Embryonic facial prominence (tissue), 1 donor: ENCODE results near the gene TMEM131.

ENCODE experiments used
- DNase-seq: peaks from one replicate; pipeline ENCODE4 v3.0.0-alpha.2; 2016; ENCODE audit errors: extremely low spot score

Gene TMEM131

GRCh38 chr2:98020516-98020915 is 24.8 kb upstream of the TMEM131 start:
- no peak for DNase-seq

GRCh38 chr2:98016908-98017670 is 21.3 kb upstream of the TMEM131 start:
- DNase-seq = no peak

- no peak for DNase-seq
Observed at GRCh38 chr2:98015671-98016070, 19.9 kb upstream of the TMEM131 start.

GRCh38 chr2:98014379-98014778 is 18.6 kb upstream of the TMEM131 start:
- DNase-seq = no peak

DNA sequence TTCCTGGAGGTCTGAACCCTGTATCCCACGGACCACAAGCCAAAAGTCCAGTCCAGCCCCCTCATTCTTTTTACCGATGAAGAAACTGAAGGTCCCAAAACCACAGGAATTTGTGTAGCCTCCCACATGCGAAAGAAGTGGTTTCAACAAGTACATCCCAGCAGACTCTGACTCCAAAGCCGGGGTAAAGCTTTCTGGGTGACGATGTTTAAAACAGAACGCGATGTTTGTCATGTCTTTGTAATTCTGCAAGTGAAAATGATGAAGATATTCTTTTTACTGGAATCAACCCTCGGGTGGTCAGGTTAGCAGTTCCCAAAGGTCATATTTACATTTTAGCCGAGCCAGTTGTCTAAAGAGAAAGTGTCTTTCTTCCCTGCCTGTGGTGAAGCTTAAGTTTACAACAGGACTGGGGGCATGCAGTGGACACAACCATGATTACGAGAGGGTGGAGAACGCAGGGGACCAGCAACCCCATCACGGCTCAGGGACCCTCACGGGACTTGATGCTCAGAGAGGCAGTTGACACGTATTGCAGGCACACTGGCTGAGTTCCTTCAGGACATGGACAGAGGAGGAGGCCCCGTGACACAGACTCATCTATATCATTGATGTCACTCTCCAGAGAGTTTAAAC is 17.8 kb upstream of the TMEM131 start:
- DNase-seq = no peak

- no peak for DNase-seq
Observed at GRCh38 chr2:98012561-98012991, 16.8 kb upstream of the TMEM131 start.

- no peak for DNase-seq
Observed at GRCh38 chr2:98009887-98010760, 14.4 kb upstream of the TMEM131 start.

DNA sequence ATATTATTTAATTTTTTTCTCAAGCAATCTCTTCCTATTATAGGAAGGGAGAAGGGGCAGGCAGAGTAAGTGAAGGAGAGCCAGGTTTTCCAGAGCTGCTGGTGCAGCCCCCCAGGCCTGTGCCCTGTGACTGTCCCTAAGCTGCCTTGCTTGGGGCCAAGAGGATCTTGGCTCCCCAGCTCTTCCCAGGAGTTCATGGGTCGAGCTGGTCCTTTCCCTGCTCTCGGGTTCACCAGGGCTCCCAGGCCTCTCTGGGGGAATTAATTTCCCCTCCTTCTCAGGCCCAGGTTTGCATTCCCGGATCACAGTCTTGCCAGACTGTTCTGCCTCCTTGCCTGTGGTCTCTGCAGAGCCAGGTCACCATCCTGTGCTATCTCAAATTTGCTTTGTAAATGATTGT is 12.7 kb upstream of the TMEM131 start:
- DNase-seq = no peak

GRCh38 chr2:98006378-98006777 is 10.6 kb upstream of the TMEM131 start:
- DNase-seq = no peak

DNA sequence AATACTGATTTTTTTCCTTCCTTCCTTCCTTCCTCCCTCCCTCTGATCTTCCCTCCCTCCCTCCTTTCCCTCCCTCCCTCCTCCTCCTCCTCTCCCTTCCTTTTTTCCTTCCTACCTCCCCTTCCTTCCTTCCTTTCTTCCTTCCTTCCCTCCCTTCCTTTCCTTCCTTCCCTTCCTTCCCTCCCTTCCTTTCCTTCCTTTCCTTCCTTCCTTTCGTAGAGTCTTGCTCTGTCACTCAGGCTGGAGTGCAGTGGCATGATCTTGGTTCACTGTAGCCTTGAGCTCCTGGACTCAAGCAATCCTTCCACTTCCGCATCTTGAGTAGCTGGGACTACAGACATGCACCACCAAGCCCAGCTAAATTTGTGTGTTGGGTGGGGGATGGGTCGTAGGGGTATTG is 8.9 kb upstream of the TMEM131 start:
- DNase-seq = no peak

DNA sequence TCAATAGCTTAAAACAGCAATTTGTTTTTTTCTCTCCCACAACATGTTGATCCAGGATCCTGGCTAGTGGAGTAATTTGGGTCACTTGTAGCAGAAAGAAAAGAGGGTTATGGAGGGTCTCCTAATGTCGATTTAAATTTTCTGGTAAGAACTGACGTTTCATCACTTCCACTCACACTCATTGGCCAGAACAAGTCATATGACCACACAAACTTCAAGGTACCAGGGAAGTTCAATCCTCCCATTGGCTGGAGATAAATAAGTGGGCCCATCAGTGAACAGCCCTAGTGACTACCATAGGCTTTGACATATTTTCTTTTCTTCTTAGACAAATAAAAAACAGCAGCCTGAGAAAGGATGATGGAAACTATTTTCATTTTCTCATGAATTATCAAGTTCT is 8.3 kb upstream of the TMEM131 start:
- no peak for DNase-seq

DNA sequence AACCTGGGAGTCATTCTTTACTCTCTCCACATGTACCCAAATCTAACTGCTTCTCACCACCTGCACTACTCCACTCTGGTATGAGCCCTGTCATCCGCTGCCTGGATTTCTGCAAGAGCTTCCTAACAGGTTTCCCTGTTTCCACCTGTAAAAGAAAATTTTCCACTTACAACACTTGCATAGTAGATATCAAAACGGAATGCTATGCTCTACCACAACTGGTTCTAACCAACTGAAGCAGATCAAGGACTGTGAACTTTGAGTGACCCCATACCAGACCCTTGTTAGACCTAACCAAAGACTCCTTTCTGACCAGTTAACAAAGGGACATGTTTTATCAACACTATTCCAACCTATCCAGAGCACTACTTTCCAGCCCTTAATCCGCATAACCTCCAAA is 3.8 kb upstream of the TMEM131 start:
- no peak for DNase-seq

DNA sequence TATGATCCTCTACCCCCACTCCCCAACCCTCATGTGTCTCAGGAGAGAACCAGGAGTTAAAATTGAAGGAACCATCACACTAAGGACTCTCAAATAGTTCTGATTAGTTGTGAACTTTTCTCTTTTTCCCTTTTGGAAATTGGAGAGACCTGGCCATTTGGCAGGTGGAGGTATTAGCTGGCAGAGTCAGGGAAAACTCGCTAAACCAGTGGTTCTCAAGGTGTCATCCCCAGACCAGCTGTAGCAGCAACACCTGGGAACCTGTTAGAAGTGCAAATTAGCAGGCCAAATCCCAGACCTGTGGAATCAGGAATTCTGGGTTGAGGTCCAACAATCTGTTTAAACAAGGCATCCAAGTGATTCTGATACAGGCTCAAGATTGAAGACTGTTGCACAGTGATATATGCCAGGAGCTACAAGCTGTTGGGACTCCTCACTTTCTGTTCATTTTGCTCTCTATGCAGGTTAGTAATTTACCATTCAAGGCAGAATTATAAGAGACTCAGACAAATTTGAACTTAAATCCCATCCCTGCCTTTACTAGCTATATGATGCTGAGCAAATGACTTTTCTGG is 2.8 kb upstream of the TMEM131 start:
- DNase-seq = no peak

- peak; percentile 31 for DNase-seq
Observed at GRCh38 chr2:97997784-97998392, 2.1 kb upstream of the TMEM131 start.

DNA sequence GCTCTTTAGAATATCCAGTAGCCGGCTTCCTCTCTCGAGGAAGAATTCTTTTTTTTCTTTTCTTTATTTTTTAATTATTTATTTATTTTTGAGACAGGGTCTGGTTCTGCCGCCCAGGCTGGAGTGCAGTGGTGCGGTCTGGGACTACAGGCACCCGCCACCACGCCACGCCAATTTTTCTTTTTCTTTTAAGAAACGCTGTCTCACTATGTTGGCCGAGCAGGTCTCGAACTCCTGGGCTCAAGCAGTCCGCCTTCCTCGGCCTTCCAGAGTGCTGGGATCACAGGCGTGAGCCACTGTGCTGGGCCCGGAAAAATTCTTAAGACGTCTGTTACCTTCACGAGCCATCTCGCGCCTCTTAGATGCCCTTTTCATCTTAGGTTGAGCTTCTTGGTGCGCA is 931 bp upstream of the TMEM131 start:
- no peak for DNase-seq

DNA sequence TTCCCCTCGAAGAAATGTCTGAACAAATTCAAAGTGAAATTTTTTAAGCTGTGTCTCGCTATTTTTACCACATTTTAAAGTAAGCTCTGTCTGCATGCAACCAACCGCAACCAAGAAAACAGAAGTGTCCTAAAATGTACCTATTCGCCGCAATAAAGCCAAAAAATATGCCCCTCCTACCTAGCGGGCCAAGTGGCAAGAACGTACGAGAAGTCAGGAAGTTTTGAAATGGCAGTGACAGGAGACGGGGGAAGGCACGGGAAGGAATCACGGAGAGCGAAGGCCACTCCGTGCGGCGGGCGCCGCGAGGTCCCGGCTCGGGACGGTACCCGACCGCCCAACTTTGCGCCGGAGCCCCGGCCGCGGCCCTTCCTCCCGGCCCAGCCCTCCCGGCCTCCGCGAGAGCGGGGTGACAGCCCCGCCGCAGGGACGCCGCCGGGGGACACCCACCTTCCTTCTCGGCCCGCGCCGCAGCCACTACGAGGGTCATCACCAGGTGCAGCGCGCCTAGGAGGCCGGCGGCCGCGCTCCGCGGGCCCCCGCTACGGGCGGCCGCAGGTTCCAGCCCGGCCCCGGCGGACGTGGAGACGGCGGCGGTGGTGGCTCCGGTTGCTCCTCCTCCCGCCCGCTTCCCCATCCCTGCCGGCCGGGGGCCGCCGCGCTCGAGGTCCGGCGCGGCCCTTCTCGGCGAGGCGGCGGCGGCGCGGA is 568 bp downstream of the TMEM131 start:
- peak; percentile 16 for DNase-seq

- no peak for DNase-seq
Observed at GRCh38 chr2:97994476-97994875, 1.3 kb downstream of the TMEM131 start.

- DNase-seq = no peak
Observed at GRCh38 chr2:97993926-97994325, 1.8 kb downstream of the TMEM131 start.

DNA sequence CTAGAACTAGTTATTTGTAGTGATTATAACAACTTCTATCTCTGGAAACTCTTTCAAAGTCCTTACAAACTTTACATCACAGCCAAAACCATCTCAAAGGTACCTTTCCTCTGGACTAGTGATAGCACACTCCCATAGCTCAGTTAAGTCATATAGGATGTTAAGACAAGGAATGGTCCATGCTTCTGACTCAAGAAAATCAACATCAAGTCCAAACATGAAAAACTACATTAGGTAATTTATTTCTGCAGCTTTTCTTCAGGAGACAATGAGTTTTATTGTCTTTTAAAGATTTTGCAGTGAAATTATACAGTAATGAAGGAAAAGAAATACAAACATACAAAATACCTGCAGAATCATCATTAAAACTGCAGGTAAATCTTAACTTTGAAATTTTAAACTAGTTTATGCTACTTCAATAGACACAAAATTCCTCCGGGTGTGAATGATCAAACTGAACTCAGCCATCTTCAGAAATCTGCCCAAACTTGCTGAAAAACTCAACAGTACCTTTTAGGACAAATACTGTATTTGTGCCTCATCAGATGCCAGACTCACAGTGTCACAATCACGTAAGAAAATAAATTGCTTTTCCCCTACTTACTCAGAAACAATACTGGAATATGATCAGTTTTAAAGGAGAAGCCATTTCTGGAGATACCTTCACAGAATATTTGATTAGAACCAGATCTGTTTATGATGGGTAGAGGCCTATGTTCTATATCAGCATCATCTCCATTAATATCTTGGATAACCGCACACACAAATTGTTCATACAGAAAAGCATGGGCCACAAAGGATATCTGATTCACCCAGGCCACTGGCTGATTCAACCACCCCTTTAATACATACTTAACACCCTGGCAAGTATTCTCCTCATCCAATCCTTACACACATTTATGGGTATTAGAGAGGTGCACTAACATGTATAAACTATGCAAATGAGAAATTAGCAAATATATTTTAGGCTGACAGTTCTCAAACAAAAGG is 2.6 kb downstream of the TMEM131 start:
- no peak for DNase-seq
